ENCODE data around the gene SLC16A2.

Gene SLC16A2

DNA sequence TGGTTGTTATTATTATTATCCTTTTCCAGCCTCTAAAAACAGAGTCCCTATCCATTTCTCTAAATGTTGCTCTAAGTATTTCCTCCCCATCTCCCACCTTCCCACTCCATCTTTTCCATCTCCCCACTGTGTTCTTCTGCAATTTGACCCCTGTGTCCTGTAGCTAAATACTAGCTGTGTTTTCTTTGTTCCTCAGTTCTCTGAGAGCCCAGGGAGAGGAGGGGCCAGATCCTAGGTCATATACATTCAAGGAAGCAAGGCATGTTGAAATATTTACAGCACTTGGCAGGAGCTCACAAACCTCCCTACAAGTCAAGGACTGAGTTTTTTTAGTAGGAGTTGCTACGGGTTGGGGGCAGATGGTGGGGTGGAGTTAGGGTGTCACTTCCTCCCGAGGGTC lies 10.5 kb downstream of the SLC16A2 start:
- Histone ChIP-seq H3K4me3 (ENCODE audit: low read depth in 1 of 2, low read length in 2 of 2) (no peak overlapping the region), H3K79me2 (ENCODE audit: insufficient read depth, low read length) (no peaks in the 10 kb centered on the region), H3K36me3 (ENCODE audit: insufficient read depth, low read length) (no peaks in the 10 kb centered on the region), H3K4me2 (ENCODE audit: insufficient read depth, low read length) (no peak overlapping the region), H4K20me1 (ENCODE audit: insufficient read depth, low read length) (no peaks in the 10 kb centered on the region), H3K4me1 (ENCODE audit: insufficient read depth, low read length) (no peaks in the 10 kb centered on the region), H3K27ac (ENCODE audit: low read length) (no peak overlapping the region), H3K9me3 (ENCODE audit: insufficient read depth, low read length, severe bottlenecking) (no peaks in the 10 kb centered on the region), H3K27me3 (ENCODE audit: insufficient read depth, low read length, poor library complexity) (no peaks in the 10 kb centered on the region), H2AFZ (ENCODE audit: low read depth, low read length) (no peak overlapping the region), H3K9ac (ENCODE audit: low read depth, low read length) (no peak overlapping the region)
- no peak for TF ChIP-seq EZH2 (IDR thresholded peaks at IDR 0.05; ENCODE audit: borderline replicate concordance, low read depth, low read length, severe bottlenecking)
- TF ChIP-seq, protein P1, sequence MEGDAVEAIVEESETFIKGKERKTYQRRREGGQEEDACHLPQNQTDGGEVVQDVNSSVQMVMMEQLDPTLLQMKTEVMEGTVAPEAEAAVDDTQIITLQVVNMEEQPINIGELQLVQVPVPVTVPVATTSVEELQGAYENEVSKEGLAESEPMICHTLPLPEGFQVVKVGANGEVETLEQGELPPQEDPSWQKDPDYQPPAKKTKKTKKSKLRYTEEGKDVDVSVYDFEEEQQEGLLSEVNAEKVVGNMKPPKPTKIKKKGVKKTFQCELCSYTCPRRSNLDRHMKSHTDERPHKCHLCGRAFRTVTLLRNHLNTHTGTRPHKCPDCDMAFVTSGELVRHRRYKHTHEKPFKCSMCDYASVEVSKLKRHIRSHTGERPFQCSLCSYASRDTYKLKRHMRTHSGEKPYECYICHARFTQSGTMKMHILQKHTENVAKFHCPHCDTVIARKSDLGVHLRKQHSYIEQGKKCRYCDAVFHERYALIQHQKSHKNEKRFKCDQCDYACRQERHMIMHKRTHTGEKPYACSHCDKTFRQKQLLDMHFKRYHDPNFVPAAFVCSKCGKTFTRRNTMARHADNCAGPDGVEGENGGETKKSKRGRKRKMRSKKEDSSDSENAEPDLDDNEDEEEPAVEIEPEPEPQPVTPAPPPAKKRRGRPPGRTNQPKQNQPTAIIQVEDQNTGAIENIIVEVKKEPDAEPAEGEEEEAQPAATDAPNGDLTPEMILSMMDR (IDR thresholded peaks at IDR 0.05; ENCODE audit: borderline replicate concordance, extremely low read depth, low read length, poor library complexity, severe bottlenecking) = no peak
- ATAC-seq (ENCODE audit: insufficient read depth, low read depth) (no peak), DNase-seq (no peak)

DNA sequence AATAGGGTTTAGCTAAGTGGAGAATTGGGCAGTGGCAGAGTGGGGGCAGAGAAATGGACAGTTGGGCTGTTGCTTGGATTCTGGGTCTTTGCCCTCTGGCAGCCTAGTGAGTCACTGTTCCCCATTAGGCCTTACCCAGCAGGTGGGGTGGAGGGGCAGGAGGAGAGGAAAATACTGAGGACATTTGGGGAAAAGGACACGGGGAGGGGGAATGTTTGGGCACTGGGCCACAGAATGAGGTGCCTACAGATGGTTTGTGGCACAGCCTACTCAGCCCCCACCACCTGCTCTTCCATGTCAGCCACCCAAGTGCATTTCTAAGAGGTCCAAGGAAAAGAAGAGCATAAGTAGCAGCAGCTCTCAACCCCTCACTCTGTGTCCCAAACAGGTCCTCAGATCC lies 13.0 kb downstream of the SLC16A2 start:
- no peaks in the 10 kb centered on the region for H3K4me1 ChIP-seq (ENCODE audit: insufficient read depth, low read length)
- no peak overlapping the region for H3K27ac ChIP-seq (ENCODE audit: low read length)
- H2AFZ ChIP-seq (ENCODE audit: low read depth, low read length) = no peak overlapping the region
- DNase-seq = no peak
- no peaks in the 10 kb centered on the region for H3K9me3 ChIP-seq (ENCODE audit: insufficient read depth, low read length, severe bottlenecking)
- TF ChIP-seq EZH2 (IDR thresholded peaks at IDR 0.05; ENCODE audit: borderline replicate concordance, low read depth, low read length, severe bottlenecking) = no peak
- TF ChIP-seq, protein P1 (IDR thresholded peaks at IDR 0.05; ENCODE audit: borderline replicate concordance, extremely low read depth, low read length, poor library complexity, severe bottlenecking) = no peak
- no peak overlapping the region for H3K4me3 ChIP-seq (ENCODE audit: low read depth in 1 of 2, low read length in 2 of 2)
- H4K20me1 ChIP-seq (ENCODE audit: insufficient read depth, low read length) = no peaks in the 10 kb centered on the region
- no peaks in the 10 kb centered on the region for H3K36me3 ChIP-seq (ENCODE audit: insufficient read depth, low read length)
- no peak for ATAC-seq (ENCODE audit: insufficient read depth, low read depth)
- H3K9ac ChIP-seq (ENCODE audit: low read depth, low read length) = no peak overlapping the region
- H3K4me2 ChIP-seq (ENCODE audit: insufficient read depth, low read length) = no peak overlapping the region
- H3K27me3 ChIP-seq (ENCODE audit: insufficient read depth, low read length, poor library complexity) = no peaks in the 10 kb centered on the region
- H3K79me2 ChIP-seq (ENCODE audit: insufficient read depth, low read length) = no peaks in the 10 kb centered on the region

DNA sequence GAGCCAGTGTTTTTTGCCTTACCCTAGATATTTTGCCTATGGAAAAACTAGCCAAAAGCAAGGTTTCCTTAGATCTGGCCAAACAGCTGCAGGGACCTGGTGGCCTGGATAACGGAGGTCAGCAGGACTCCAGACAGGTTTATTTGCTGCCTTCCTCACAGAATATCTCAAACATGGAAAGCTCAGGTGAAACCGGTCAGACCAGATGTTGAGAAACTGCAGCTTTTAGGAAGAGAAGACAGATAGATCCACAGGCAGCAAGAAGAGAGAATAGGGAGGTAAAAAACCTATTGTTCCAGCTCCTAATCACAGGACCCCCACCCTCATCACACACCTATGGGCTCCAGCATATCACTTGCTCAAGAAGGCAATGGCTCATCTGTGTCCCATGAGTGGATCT lies 16.2 kb downstream of the SLC16A2 start:
- Histone ChIP-seq H3K27me3 (ENCODE audit: insufficient read depth, low read length, poor library complexity) (no peaks in the 10 kb centered on the region), H3K79me2 (ENCODE audit: insufficient read depth, low read length) (no peaks in the 10 kb centered on the region), H2AFZ (ENCODE audit: low read depth, low read length) (no peak overlapping the region), H3K9me3 (ENCODE audit: insufficient read depth, low read length, severe bottlenecking) (no peaks in the 10 kb centered on the region), H3K9ac (ENCODE audit: low read depth, low read length) (no peak overlapping the region), H3K36me3 (ENCODE audit: insufficient read depth, low read length) (no peaks in the 10 kb centered on the region), H3K4me1 (ENCODE audit: insufficient read depth, low read length) (no peaks in the 10 kb centered on the region), H3K4me2 (ENCODE audit: insufficient read depth, low read length) (no peak overlapping the region), H4K20me1 (ENCODE audit: insufficient read depth, low read length) (no peaks in the 10 kb centered on the region), H3K27ac (ENCODE audit: low read length) (no peak overlapping the region), H3K4me3 (ENCODE audit: low read depth in 1 of 2, low read length in 2 of 2) (no peak overlapping the region)
- TF ChIP-seq, protein P1 (IDR thresholded peaks at IDR 0.05; ENCODE audit: borderline replicate concordance, extremely low read depth, low read length, poor library complexity, severe bottlenecking) = no peak
- no peak for TF ChIP-seq EZH2 (IDR thresholded peaks at IDR 0.05; ENCODE audit: borderline replicate concordance, low read depth, low read length, severe bottlenecking)
- DNase-seq (no peak), ATAC-seq (ENCODE audit: insufficient read depth, low read depth) (no peak)

DNA sequence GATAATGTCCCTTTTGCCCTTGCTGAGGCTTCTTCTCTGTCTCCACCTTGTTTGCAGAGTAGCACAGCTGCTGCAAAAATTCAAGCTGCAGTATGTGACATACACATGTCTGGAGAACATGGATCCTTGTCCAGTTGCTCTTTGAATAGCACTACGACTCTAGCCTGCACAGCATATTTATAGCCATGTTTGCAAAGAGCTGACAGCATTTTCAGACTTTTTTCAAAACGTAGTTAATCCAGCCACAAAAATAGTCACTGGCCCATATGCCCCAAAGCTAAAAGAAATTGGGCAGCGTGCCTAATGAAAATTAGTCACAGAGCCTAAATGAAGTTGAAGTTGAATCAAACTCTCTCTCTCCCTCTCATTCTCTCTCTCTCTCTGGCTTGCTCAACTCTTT lies 17.5 kb downstream of the SLC16A2 start:
- no peaks in the 10 kb centered on the region for H3K79me2 ChIP-seq (ENCODE audit: insufficient read depth, low read length)
- H3K36me3 ChIP-seq (ENCODE audit: insufficient read depth, low read length) = no peaks in the 10 kb centered on the region
- H3K27ac ChIP-seq (ENCODE audit: low read length) = no peak overlapping the region
- H4K20me1 ChIP-seq (ENCODE audit: insufficient read depth, low read length) = no peaks in the 10 kb centered on the region
- H3K4me2 ChIP-seq (ENCODE audit: insufficient read depth, low read length) = no peak overlapping the region
- no peak for TF ChIP-seq EZH2 (IDR thresholded peaks at IDR 0.05; ENCODE audit: borderline replicate concordance, low read depth, low read length, severe bottlenecking)
- TF ChIP-seq, protein P1 (IDR thresholded peaks at IDR 0.05; ENCODE audit: borderline replicate concordance, extremely low read depth, low read length, poor library complexity, severe bottlenecking) = no peak
- H3K4me3 ChIP-seq (ENCODE audit: low read depth in 1 of 2, low read length in 2 of 2) = no peak overlapping the region
- H3K9ac ChIP-seq (ENCODE audit: low read depth, low read length) = no peak overlapping the region
- no peak for ATAC-seq (ENCODE audit: insufficient read depth, low read depth)
- no peaks in the 10 kb centered on the region for H3K4me1 ChIP-seq (ENCODE audit: insufficient read depth, low read length)
- no peak for DNase-seq
- no peaks in the 10 kb centered on the region for H3K27me3 ChIP-seq (ENCODE audit: insufficient read depth, low read length, poor library complexity)
- no peaks in the 10 kb centered on the region for H3K9me3 ChIP-seq (ENCODE audit: insufficient read depth, low read length, severe bottlenecking)
- no peak overlapping the region for H2AFZ ChIP-seq (ENCODE audit: low read depth, low read length)

All from DND-41 (cell line).